ENCODE measurements around the gene HOXC4. TPM values are rescaled to one million over a fixed set of nuclear protein-coding genes. Genes with fewer than 3 reads are reported as not detected.

HOXC4 gene
- total and polyA plus RNA-seq, 5 donors from 2014 or later, result 0.09 to 0.32 TPM; not detected in 3

DNA sequence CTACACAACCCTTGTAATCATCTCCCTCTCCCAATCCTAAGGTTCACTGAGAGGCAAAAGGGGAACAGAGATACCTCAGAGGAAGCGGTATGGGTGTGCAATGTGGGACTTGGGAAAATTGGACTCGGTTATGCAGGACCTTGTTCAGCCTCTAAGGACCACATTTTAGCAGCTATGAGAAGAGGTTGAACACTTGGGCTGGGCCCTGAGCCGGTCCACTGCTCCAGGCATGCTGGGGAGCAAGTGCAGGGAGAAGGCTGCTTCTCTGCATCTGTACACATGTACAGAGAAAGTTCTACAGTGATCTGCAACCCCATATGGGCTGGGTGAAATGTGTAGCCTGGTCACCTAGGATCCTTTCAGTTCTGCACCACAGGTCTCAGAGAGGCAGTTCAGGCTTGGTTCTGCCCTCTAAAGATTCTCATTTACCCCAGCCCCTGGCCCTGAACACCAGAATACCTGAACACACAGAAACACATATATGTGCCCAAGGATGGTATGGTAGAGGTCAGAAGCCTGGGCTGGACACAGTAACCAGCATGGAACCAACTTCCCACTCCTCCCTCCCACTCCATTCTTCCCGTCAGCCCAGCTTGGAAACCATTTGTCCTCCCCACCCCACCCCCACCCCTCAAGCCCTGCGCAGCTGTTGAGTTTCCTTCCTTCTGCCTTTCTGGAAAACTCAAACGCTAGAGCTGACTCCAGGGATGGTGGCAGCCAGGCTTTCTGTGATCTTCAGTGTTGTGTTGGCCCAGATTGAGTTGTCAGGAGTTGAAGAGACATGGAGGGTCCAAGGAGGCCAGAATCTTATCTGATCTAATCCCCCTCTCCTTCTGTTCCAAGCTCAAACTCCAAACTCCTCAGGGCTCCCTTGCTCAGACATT is 10.4 kb upstream of the HOXC4 start:
- H3K36me3 ChIP-seq (ENCODE audit: control insufficient read depth, insufficient read depth, low read length), result no peaks in the 10 kb centered on the region
- H3K4me3 ChIP-seq (ENCODE audit: low read depth, low read length), result no peak overlapping the region
- peaks cover 0 to 8% (median 4%) of the 10 kb centered on the region in 4 donors for H3K4me1 Mint-ChIP-seq
- DNase-seq, result no peak
- peaks cover 83% of the 10 kb centered on the region for H3K27me3 Mint-ChIP-seq
- peaks cover 50% of the 10 kb centered on the region for H3K27me3 ChIP-seq (ENCODE audit: control insufficient read depth, insufficient read depth, low read length)
- H3K27ac ChIP-seq (ENCODE audit: insufficient read depth, low read length, poor library complexity, severe bottlenecking), result no peak overlapping the region
- peaks cover 9% of the 10 kb centered on the region for H3K4me1 ChIP-seq (ENCODE audit: control insufficient read depth, insufficient read depth, low read length, poor library complexity, severe bottlenecking)
- ATAC-seq (ENCODE audit: low read depth in 2 of 2), result no peak
- no peak overlapping the region for H3K4me3 Mint-ChIP-seq
- peaks cover 0 to 4% (median 0%) of the 10 kb centered on the region in 7 donors for H3K9me3 Mint-ChIP-seq
- no peaks in the 10 kb centered on the region for H3K9me3 ChIP-seq (ENCODE audit: control insufficient read depth in 2 of 2, low read length in 2 of 2)
- no peaks in the 10 kb centered on the region for H3K36me3 Mint-ChIP-seq
- peak overlapping the region in 1 of 3 donors; percentile 14 for H3K27ac Mint-ChIP-seq

DNA sequence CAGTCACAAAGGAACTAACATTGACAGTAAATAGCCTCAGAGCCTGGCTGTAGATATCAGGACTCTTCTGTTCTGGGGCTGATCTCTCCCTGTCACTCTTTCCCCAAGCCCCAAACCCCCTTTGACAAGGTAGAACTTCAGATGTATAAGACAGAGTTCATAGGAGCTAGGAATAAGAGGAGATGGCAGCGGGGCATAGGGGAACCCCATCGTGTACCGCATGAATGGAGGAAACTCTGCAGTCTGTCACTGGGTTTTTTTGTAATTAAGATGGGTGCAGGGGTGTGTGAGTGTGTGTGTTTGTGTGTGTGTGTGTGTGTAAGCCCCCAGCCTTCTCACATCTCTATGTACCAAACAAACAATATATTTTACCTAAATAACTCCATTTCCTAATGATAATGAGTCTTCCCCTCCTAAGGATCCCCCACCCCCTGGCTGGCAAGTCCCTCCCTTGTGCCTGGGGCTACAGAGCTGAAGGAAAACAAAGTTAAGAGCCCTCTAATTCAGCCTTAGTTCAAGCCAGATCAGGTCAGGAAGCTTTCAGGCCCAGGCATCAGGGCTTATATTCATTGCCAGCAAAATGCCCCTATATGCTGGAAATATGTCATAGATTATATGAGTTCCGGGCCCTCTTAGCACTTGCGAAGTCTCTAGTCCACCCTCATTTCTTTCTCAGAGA is 9.1 kb upstream of the HOXC4 start:
- H3K27ac Mint-ChIP-seq, result peak overlapping the region in 1 of 3 donors; percentile 11
- H3K27me3 ChIP-seq (ENCODE audit: control insufficient read depth, insufficient read depth, low read length), result peaks cover 57% of the 10 kb centered on the region
- no peak for DNase-seq
- no peaks in the 10 kb centered on the region for H3K36me3 ChIP-seq (ENCODE audit: control insufficient read depth, insufficient read depth, low read length)
- H3K4me3 Mint-ChIP-seq, result no peak overlapping the region
- H3K4me1 ChIP-seq (ENCODE audit: control insufficient read depth, insufficient read depth, low read length, poor library complexity, severe bottlenecking), result peaks cover 9% of the 10 kb centered on the region
- peaks cover 0 to 4% (median 0%) of the 10 kb centered on the region in 7 donors for H3K9me3 Mint-ChIP-seq
- no peaks in the 10 kb centered on the region for H3K9me3 ChIP-seq (ENCODE audit: control insufficient read depth in 2 of 2, low read length in 2 of 2)
- H3K27me3 Mint-ChIP-seq, result peaks cover 82% of the 10 kb centered on the region
- H3K4me1 Mint-ChIP-seq, result peaks cover 0 to 11% (median 4%) of the 10 kb centered on the region in 4 donors
- H3K27ac ChIP-seq (ENCODE audit: insufficient read depth, low read length, poor library complexity, severe bottlenecking), result no peak overlapping the region
- no peak for ATAC-seq (ENCODE audit: low read depth in 2 of 2)
- no peaks in the 10 kb centered on the region for H3K36me3 Mint-ChIP-seq
- no peak overlapping the region for H3K4me3 ChIP-seq (ENCODE audit: low read depth, low read length)

DNA sequence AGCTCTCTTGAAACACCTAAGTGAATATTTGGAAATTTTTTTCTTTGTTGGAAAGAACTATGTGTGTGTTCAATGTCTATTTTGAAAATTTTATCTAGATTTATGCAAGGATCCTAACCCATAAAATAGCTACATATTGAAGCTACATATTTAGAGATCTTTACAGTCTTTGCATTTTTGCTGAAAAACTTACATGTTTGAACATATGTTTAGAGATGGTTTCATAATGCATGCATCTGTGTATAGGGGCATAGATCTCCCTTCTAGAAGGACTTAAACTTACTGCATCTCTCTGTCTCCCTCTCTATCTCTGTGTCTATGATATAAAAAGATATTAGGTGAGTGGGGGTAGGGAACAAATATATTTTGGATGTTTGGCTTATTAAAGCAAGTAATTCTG is 8.2 kb upstream of the HOXC4 start:
- peaks cover 0 to 18% (median 10%) of the 10 kb centered on the region in 4 donors for H3K4me1 Mint-ChIP-seq
- peaks cover 83% of the 10 kb centered on the region for H3K27me3 Mint-ChIP-seq
- peaks cover 15% of the 10 kb centered on the region for H3K4me1 ChIP-seq (ENCODE audit: control insufficient read depth, insufficient read depth, low read length, poor library complexity, severe bottlenecking)
- ATAC-seq (ENCODE audit: low read depth in 2 of 2), result no peak
- DNase-seq, result no peak
- no peak overlapping the region for H3K4me3 ChIP-seq (ENCODE audit: low read depth, low read length)
- no peak overlapping the region for H3K27ac ChIP-seq (ENCODE audit: insufficient read depth, low read length, poor library complexity, severe bottlenecking)
- H3K36me3 ChIP-seq (ENCODE audit: control insufficient read depth, insufficient read depth, low read length), result no peaks in the 10 kb centered on the region
- H3K27ac Mint-ChIP-seq, result no peak overlapping the region
- H3K9me3 ChIP-seq (ENCODE audit: control insufficient read depth in 2 of 2, low read length in 2 of 2), result no peaks in the 10 kb centered on the region
- H3K27me3 ChIP-seq (ENCODE audit: control insufficient read depth, insufficient read depth, low read length), result peaks cover 60% of the 10 kb centered on the region
- H3K4me3 Mint-ChIP-seq, result peak overlapping the region in 1 of 4 donors; percentile 6
- peaks cover 0 to 5% (median 0%) of the 10 kb centered on the region in 7 donors for H3K9me3 Mint-ChIP-seq
- no peaks in the 10 kb centered on the region for H3K36me3 Mint-ChIP-seq

DNA sequence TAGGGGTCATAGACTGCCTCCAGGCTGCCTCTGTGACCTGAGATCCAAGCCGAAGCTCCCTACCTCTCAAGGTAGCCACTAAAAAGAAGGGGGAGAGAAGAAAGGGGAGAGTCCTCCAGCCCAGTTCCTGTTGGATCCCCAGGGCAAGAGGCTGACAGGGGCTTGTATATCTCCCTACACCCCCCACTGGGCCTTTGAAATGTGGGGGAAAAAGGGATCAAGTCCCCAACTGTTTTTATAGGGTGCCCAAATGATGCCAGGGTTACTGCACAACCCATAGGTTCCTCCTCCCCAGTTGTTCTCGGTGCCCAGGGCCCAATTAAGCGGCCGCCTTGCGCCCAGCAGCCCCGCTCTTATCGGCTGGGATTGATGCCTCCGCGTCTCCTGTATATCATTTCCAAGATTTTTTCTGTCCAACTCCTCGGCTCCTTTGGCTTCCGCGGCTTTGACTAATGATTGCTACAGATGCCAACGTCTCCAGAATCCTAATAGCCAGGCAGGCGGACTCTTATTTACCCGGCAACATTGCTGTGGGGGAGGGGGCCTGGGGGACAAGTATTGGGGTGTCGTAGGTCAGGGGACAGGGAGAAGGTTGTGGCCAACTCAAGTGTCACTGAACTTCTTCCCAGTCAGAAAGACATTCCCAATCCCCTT is 7.6 kb upstream of the HOXC4 start:
- Histone ChIP-seq H3K27me3 (ENCODE audit: control insufficient read depth, insufficient read depth, low read length) (peaks cover 60% of the 10 kb centered on the region), H3K27ac (ENCODE audit: insufficient read depth, low read length, poor library complexity, severe bottlenecking) (no peak overlapping the region), H3K9me3 (ENCODE audit: control insufficient read depth in 2 of 2, low read length in 2 of 2) (no peaks in the 10 kb centered on the region), H3K4me1 (ENCODE audit: control insufficient read depth, insufficient read depth, low read length, poor library complexity, severe bottlenecking) (peaks cover 16% of the 10 kb centered on the region), H3K4me3 (ENCODE audit: low read depth, low read length) (no peak overlapping the region), H3K36me3 (ENCODE audit: control insufficient read depth, insufficient read depth, low read length) (no peaks in the 10 kb centered on the region)
- no peak for DNase-seq
- no peak overlapping the region for H3K27ac Mint-ChIP-seq
- H3K36me3 Mint-ChIP-seq, result no peaks in the 10 kb centered on the region
- peaks cover 0 to 5% (median 0%) of the 10 kb centered on the region in 7 donors for H3K9me3 Mint-ChIP-seq
- H3K4me1 Mint-ChIP-seq, result peaks cover 0 to 22% (median 12%) of the 10 kb centered on the region in 4 donors
- H3K4me3 Mint-ChIP-seq, result peak overlapping the region in 1 of 4 donors; percentile 6
- ATAC-seq (ENCODE audit: low read depth in 2 of 2), result no peak
- peaks cover 85% of the 10 kb centered on the region for H3K27me3 Mint-ChIP-seq

DNA sequence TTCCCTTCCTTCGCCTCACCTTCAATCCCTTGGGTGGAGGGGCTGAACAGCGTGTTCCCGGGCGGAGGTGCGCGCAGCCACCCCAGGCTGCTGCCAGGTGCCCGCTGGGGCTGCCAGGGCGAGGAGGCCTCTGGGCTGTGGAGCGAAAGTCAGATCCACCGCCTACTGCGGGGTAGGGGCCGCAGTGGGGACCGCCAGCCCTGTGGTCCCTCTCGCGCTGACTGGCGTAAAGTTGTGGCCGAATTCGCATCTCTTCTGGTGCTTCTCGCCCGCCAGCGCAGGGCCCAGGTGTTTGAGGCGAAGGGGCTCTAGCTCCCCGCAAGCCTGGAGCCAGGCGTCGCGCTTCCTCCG is 6.9 kb upstream of the HOXC4 start:
- H3K9me3 Mint-ChIP-seq, result peaks cover 0 to 5% (median 0%) of the 10 kb centered on the region in 7 donors
- peaks cover 89% of the 10 kb centered on the region for H3K27me3 Mint-ChIP-seq
- no peaks in the 10 kb centered on the region for H3K9me3 ChIP-seq (ENCODE audit: control insufficient read depth in 2 of 2, low read length in 2 of 2)
- peaks cover 0 to 26% (median 13%) of the 10 kb centered on the region in 4 donors for H3K4me1 Mint-ChIP-seq
- no peak overlapping the region for H3K4me3 ChIP-seq (ENCODE audit: low read depth, low read length)
- no peaks in the 10 kb centered on the region for H3K36me3 ChIP-seq (ENCODE audit: control insufficient read depth, insufficient read depth, low read length)
- H3K36me3 Mint-ChIP-seq, result no peaks in the 10 kb centered on the region
- H3K27me3 ChIP-seq (ENCODE audit: control insufficient read depth, insufficient read depth, low read length), result peaks cover 64% of the 10 kb centered on the region
- no peak overlapping the region for H3K27ac Mint-ChIP-seq
- ATAC-seq (ENCODE audit: low read depth in 2 of 2), result no peak
- peak overlapping the region in 2 of 4 donors; percentile 46 to 51 for H3K4me3 Mint-ChIP-seq
- DNase-seq, result no peak
- peaks cover 19% of the 10 kb centered on the region for H3K4me1 ChIP-seq (ENCODE audit: control insufficient read depth, insufficient read depth, low read length, poor library complexity, severe bottlenecking)
- no peak overlapping the region for H3K27ac ChIP-seq (ENCODE audit: insufficient read depth, low read length, poor library complexity, severe bottlenecking)

DNA sequence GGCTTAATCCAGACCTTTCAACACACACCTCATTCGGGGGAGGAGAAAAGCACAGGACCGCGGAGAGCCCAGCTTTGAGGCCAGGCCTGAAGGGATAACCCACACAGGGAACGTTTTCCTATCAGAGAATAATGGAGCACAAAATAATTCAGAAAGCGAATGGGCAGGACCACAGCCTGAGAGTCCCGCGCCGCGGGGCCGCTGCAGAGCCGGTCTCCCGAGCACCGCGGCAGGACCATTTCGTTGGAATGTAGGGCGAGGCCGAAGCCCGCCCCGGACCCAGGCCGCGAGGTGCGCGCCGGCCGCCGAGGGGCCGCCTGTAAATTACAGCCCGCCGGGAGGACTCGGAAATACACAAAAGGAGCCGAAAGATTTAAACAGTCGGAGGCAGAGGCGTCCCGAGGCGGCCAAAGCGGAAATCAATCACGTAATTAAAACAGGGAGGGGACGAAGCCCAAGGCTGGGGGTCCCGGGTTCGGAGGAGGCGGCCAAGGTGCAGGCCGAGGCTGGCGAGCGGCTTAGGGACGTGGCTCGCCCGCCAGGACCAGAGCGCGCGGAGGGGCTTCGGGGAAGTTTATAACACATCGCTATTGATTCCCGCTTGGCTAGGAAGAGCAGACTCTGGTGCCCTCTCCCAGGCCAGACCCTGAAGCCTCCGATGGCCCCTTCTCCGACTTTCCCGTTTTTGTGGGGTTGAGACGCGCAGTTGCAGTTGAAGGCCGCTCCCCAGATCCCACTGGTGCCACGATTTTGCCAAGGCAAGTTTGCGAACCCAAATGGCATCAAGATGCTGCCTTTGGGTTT is 6.3 kb upstream of the HOXC4 start:
- Mint-ChIP-seq H3K4me1 (peaks cover 0 to 31% (median 17%) of the 10 kb centered on the region in 4 donors), H3K4me3 (peak overlapping the region in 2 of 4 donors; percentile 46 to 51), H3K36me3 (no peaks in the 10 kb centered on the region), H3K9me3 (peaks cover 0 to 5% (median 0%) of the 10 kb centered on the region in 7 donors), H3K27ac (no peak overlapping the region), H3K27me3 (peaks cover 91% of the 10 kb centered on the region)
- no peak for ATAC-seq (ENCODE audit: low read depth in 2 of 2)
- no peaks in the 10 kb centered on the region for H3K9me3 ChIP-seq (ENCODE audit: control insufficient read depth in 2 of 2, low read length in 2 of 2)
- no peak overlapping the region for H3K27ac ChIP-seq (ENCODE audit: insufficient read depth, low read length, poor library complexity, severe bottlenecking)
- H3K36me3 ChIP-seq (ENCODE audit: control insufficient read depth, insufficient read depth, low read length), result no peaks in the 10 kb centered on the region
- peaks cover 66% of the 10 kb centered on the region for H3K27me3 ChIP-seq (ENCODE audit: control insufficient read depth, insufficient read depth, low read length)
- H3K4me1 ChIP-seq (ENCODE audit: control insufficient read depth, insufficient read depth, low read length, poor library complexity, severe bottlenecking), result peaks cover 22% of the 10 kb centered on the region
- no peak overlapping the region for H3K4me3 ChIP-seq (ENCODE audit: low read depth, low read length)
- no peak for DNase-seq

DNA sequence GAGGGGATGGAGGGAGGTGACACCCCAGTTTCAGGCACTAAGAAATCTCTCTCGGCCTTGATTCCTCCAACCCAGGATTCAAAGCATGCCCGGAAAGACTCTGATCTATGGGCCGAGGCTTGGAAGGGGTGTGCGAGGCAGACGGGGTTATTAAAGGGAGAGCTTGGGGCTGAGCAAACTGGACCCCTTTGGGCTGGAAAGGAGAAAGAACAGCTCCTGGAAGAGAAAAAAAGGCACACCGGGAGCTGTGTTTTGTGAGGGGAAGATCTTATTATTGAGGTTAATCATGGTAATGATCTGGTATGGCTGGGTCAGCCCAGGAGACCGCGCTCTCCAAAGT is 5.7 kb upstream of the HOXC4 start:
- no peak overlapping the region for H3K27ac Mint-ChIP-seq
- no peak for ATAC-seq (ENCODE audit: low read depth in 2 of 2)

More for the DNA sequence above, 5.7 kb upstream of the HOXC4 start:
- Histone ChIP-seq H3K36me3 (ENCODE audit: control insufficient read depth, insufficient read depth, low read length) (no peaks in the 10 kb centered on the region), H3K4me1 (ENCODE audit: control insufficient read depth, insufficient read depth, low read length, poor library complexity, severe bottlenecking) (peaks cover 28% of the 10 kb centered on the region), H3K4me3 (ENCODE audit: low read depth, low read length) (no peak overlapping the region), H3K27me3 (ENCODE audit: control insufficient read depth, insufficient read depth, low read length) (peaks cover 67% of the 10 kb centered on the region), H3K27ac (ENCODE audit: insufficient read depth, low read length, poor library complexity, severe bottlenecking) (no peak overlapping the region), H3K9me3 (ENCODE audit: control insufficient read depth in 2 of 2, low read length in 2 of 2) (no peaks in the 10 kb centered on the region)
- DNase-seq, result no peak
- Mint-ChIP-seq H3K4me3 (no peak overlapping the region), H3K4me1 (peaks cover 0 to 37% (median 18%) of the 10 kb centered on the region in 4 donors), H3K9me3 (peaks cover 0 to 5% (median 0%) of the 10 kb centered on the region in 7 donors), H3K36me3 (no peaks in the 10 kb centered on the region), H3K27me3 (peaks cover 91% of the 10 kb centered on the region)
